Measurements from ENCODE around the gene AOC1.

AOC1 gene

GRCh38 chr7:150858236-150859197, 6.2 kb downstream of the AOC1 start:
- DNase-seq = no peak

GRCh38 chr7:150860291-150860977, 8.1 kb downstream of the AOC1 start:
- no peak for DNase-seq

GRCh38 chr7:150860978-150861295, 8.6 kb downstream of the AOC1 start:
- no peak for DNase-seq

GRCh38 chr7:150862356-150862755, 10.0 kb downstream of the AOC1 start:
- DNase-seq = no peak

- no peak for DNase-seq
Observed at GRCh38 chr7:150863946-150864345, 11.6 kb downstream of the AOC1 start.

- no peak for DNase-seq
Observed at GRCh38 chr7:150866932-150867564, 14.7 kb downstream of the AOC1 start.

- no peak for DNase-seq
Observed at GRCh38 chr7:150867605-150868004, 15.3 kb downstream of the AOC1 start.

- DNase-seq = no peak
Observed at GRCh38 chr7:150869467-150869866, 17.1 kb downstream of the AOC1 start.

GRCh38 chr7:150871601-150872000, 19.3 kb downstream of the AOC1 start:
- no peak for DNase-seq

GRCh38 chr7:150874401-150875198, 22.3 kb downstream of the AOC1 start:
- DNase-seq = no peak

- DNase-seq = no peak
Observed at GRCh38 chr7:150875791-150876190, 23.5 kb downstream of the AOC1 start.

GRCh38 chr7:150876817-150877526, 24.7 kb downstream of the AOC1 start:
- DNase-seq = peak; percentile 30

- DNase-seq = no peak
Observed at GRCh38 chr7:150877536-150877935, 25.2 kb downstream of the AOC1 start.

GRCh38 chr7:150879345-150879744, 27.0 kb downstream of the AOC1 start:
- DNase-seq = no peak

- DNase-seq = no peak
Observed at GRCh38 chr7:150881189-150881588, 28.9 kb downstream of the AOC1 start.

- no peak for DNase-seq
Observed at GRCh38 chr7:150890853-150891584, 38.7 kb downstream of the AOC1 start.

GRCh38 chr7:150891740-150892139, 39.4 kb downstream of the AOC1 start:
- no peak for DNase-seq

- DNase-seq = no peak
Observed at GRCh38 chr7:150895809-150896208, 43.5 kb downstream of the AOC1 start.

- DNase-seq = no peak
Observed at GRCh38 chr7:150896562-150897209, 44.4 kb downstream of the AOC1 start.

GRCh38 chr7:150897502-150898474, 45.5 kb downstream of the AOC1 start:
- DNase-seq = no peak
